PC-3 (cell line): ENCODE results near the gene SNRPA. TPM values are rescaled to one million over a fixed set of nuclear protein-coding genes. Genes with fewer than 3 reads are reported as not detected.

Experiments used
- ATAC-seq: fragments of 200-7000 bp; cut with Tn5 transposase; 2 replicates; pipeline ENCODE4 v1.9.1; 2020; ENCODE audit warnings: mild to moderate bottlenecking, moderate library complexity
- BruUV-seq: library from RNA; stranded (reverse); fragments of 400-500 nt; replicated peaks from 2 replicates; lab custom pipeline; 2021; lab: Mats Ljungman, UMichigan
- CTCF ChIA-PET: fragments of 300-600 bp; sonication (Branson Sonifier 250); formaldehyde crosslinking; loops from one replicate; lab custom pipeline; 2022; ENCODE audit warnings: antibody characterized with exemption; lab: Charles Lee
- POLR2A ChIA-PET: fragments of 300-600 bp; sonication (Branson Sonifier 250); formaldehyde crosslinking; loops from one replicate; lab custom pipeline; 2022; ENCODE audit warnings: antibody characterized with exemption; ENCODE audit not compliant: unreplicated experiment; lab: Charles Lee
- DNase-seq: peaks from one replicate; pipeline ENCODE4 v3.0.0-alpha.2; 2015
- H2AFZ ChIP-seq: fragments of 300-600 bp; sonication (generic); 2 replicates; pipeline ENCODE4 v1.6.0; 2016; ENCODE audit warnings: antibody characterized with exemption, low read length
- H3F3A ChIP-seq: fragments of 300-600 bp; sonication (generic); one replicate; pipeline ENCODE4 v1.6.0; 2017; ENCODE audit warnings: antibody characterized with exemption, low read length, control low read depth, mild to moderate bottlenecking; ENCODE audit not compliant: unreplicated experiment
- H3K27ac ChIP-seq: fragments of 300-600 bp; sonication (generic); 2 replicates; pipeline ENCODE4 v1.5.1; 2016; ENCODE audit warnings: mild to moderate bottlenecking, low read length
- H3K27me3 ChIP-seq: fragments of 300-600 bp; sonication (generic); 2 replicates; pipeline ENCODE4 v1.6.1; 2016; ENCODE audit warnings: low read length, mixed read lengths
- H3K36me3 ChIP-seq: fragments of 300-600 bp; sonication (generic); 2 replicates; pipeline ENCODE4 v1.6.1; 2016; ENCODE audit warnings: low read depth, mixed run types, low read length, mixed read lengths
- H3K4me1 ChIP-seq: fragments of 300-600 bp; sonication (generic); 2 replicates; pipeline ENCODE4 v1.5.1; 2016; ENCODE audit warnings: low read length; ENCODE audit not compliant: insufficient read depth
- H3K4me2 ChIP-seq: fragments of 300-600 bp; sonication (generic); 2 replicates; pipeline ENCODE4 v1.6.0; 2016; ENCODE audit warnings: low read length
- H3K4me3 ChIP-seq: fragments of 300-600 bp; sonication (generic); 2 replicates; pipeline ENCODE4 v1.5.1; 2016; ENCODE audit warnings: mild to moderate bottlenecking, low read length, mixed read lengths
- H3K79me2 ChIP-seq: fragments of 300-600 bp; sonication (generic); 2 replicates; pipeline ENCODE4 v1.6.1; 2017; ENCODE audit warnings: low read length, mixed read lengths
- H3K9ac ChIP-seq: fragments of 300-600 bp; sonication (generic); 2 replicates; pipeline ENCODE4 v1.6.0; 2016; ENCODE audit warnings: mild to moderate bottlenecking, low read length
- H3K9me2 ChIP-seq: fragments of 300-600 bp; sonication (generic); replicated peaks from 2 replicates; pipeline ENCODE4 v1.6.1; 2016; ENCODE audit warnings: mixed run types, low read length, mixed read lengths
- H3K9me3 ChIP-seq: fragments of 300-600 bp; sonication (generic); 2 replicates; pipeline ENCODE4 v1.6.1; 2016; ENCODE audit warnings: low read length, mixed read lengths
- H4K20me1 ChIP-seq: fragments of 300-600 bp; sonication (generic); 2 replicates; pipeline ENCODE4 v1.6.1; 2016; ENCODE audit warnings: low read length, mixed read lengths
- CTCF ChIP-seq: fragments of 300-600 bp; sonication (generic); conservative IDR thresholded peaks from 2 replicates; pipeline ENCODE4 v1.5.1; 2017; ENCODE audit warnings: antibody characterized with exemption, low read depth, mild to moderate bottlenecking, low read length
- EZH2 ChIP-seq: fragments of 300-600 bp; sonication (generic); IDR thresholded peaks from one replicate; pipeline ENCODE4 v1.6.1; 2017; ENCODE audit warnings: antibody characterized with exemption, mild to moderate bottlenecking, low read length; ENCODE audit not compliant: unreplicated experiment
- EZH2phosphoT487 ChIP-seq: fragments of 300-600 bp; sonication (generic); IDR thresholded peaks from 2 replicates; pipeline ENCODE4 v1.6.1; 2018; ENCODE audit warnings: mild to moderate bottlenecking, antibody characterized with exemption, low read length, borderline replicate concordance
- intact Hi-C: fragments of 100-400 bp; cut with micrococcal nuclease; formaldehyde crosslinking; loops from 2 replicates; pipeline ENCODE4 v1.9.0; 2023
- total RNA-seq: library from RNA; depleted of rRNA; stranded (reverse); fragments of >200 nt; gene quantifications from 2 replicates; pipeline ENCODE4 v1.2.3, GENCODE V29; 2014

Gene SNRPA
- total RNA-seq, 1 experiment from 2014 or later, result 243 TPM

DNA sequence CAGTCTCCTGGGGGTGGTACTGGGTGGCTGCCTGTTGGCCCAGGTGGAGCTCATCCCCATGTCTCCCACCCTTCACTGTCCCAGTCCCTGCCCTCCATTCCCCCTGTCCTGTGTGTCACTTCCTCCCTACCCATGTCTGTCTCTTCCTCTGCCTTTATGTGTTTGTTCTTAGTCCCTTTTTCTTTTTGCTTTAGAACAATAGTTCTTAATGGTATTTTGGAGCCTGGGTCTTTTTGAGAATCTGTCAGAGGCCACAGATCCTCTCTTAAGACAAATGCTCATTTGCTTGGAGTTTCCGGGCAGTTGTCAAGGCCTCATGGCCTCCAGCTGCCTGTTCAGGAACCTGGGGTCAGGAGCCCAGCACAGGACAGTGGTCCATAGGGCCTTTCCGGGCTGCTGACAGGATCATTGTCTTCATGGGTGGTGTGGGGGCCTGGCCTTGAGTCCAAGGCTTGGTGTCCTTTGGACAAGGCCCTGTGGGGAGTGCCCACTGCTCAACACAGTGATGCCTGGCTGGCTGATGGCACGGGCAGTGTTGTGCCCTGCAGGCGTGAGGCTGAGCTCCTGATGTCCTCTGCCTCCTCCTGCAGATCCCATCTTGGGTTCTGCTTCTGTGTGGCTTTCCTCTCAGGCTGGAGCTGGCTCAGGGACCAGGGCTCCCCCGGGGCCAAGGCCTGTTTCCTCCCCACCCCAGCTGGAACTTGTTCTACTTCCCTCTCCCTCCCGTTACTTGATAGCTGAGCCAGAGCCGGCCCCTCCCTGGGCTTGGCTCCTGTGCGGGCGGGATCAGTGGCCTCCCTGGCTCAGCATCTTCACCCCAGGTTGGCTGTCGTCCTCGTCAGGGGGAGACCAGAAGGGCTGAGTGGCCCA is 51.5 kb downstream of the SNRPA start:
- no peak for ATAC-seq
- no peak overlapping the region for H3K4me3 ChIP-seq
- POLR2A ChIA-PET, result interaction anchor here (0.5 kb wide), 1 partner anchor 152 kb away, joined by 3 read pairs; no protein-coding TSS in a partner anchor

DNA sequence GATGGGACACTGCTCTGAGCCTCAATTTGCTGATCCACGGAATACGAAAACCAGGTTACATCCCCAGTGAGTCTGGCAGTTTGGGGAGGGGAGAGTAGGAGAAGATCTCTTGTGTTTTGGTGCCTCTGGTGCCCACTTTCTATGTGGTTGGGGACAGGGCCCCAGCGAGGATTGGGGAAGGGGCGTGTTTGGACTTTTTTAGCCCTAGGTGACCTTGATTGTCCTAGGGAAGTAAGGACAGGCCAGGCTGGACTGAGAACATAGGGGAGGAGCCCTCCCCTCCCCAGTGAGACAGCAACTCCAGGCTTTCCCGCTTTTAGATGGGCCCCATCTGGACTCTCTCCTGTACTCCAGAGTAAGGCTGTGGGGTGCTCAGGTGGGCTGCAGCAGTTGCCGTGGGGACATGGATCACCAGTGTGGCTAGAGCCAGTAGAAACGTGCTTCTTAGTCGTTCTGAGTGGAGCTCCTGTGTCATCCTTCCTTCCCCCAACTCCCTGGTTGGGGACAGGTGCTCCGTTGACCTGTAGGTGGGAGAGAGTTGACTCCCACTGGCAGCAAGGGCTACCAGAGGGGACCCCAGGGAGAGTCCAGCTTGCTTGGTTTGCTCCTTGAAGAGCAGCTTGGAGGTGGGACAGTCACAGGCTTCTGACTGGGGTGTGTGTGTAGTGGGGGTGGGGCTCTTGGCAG is 52.3 kb downstream of the SNRPA start:
- ATAC-seq (no peak), DNase-seq (no peak)
- no peaks in the 10 kb centered on the region for H3F3A ChIP-seq
- H4K20me1 ChIP-seq, result peaks cover 15% of the 10 kb centered on the region; the same call in 1 of the 2 replicates
- no peak overlapping the region for H3K27ac ChIP-seq
- CTCF ChIA-PET, result no interaction called here
- no peaks in the 10 kb centered on the region for H3K9me2 ChIP-seq
- H3K4me2 ChIP-seq, result peak overlapping the region; percentile 28
- TF ChIP-seq CTCF (no peak), EZH2 (no peak), EZH2phosphoT487 (no peak)
- no peak overlapping the region for H2AFZ ChIP-seq
- intact Hi-C loops, result no loop called here
- H3K9ac ChIP-seq, result no peak overlapping the region
- no peaks in the 10 kb centered on the region for H3K9me3 ChIP-seq
- BruUV-seq, result no TSS peak
- H3K27me3 ChIP-seq, result no peaks in the 10 kb centered on the region
- H3K4me1 ChIP-seq, result peaks cover 32% of the 10 kb centered on the region
- H3K36me3 ChIP-seq, result peaks cover 2% of the 10 kb centered on the region
- H3K4me3 ChIP-seq, result no peak overlapping the region
- POLR2A ChIA-PET, result no interaction called here
- peaks cover 62% of the 10 kb centered on the region for H3K79me2 ChIP-seq

More for the DNA sequence above, 51.5 kb downstream of the SNRPA start:
- peak overlapping the region; percentile 28 for H3K4me2 ChIP-seq
- DNase-seq, result no peak
- H3K9ac ChIP-seq, result no peak overlapping the region
- H3F3A ChIP-seq, result no peaks in the 10 kb centered on the region
- no peak overlapping the region for H2AFZ ChIP-seq
- peaks cover 62% of the 10 kb centered on the region for H3K79me2 ChIP-seq
- peaks cover 15% of the 10 kb centered on the region; the same call in 1 of the 2 replicates for H4K20me1 ChIP-seq
- H3K9me2 ChIP-seq, result no peaks in the 10 kb centered on the region
- peaks cover 2% of the 10 kb centered on the region for H3K36me3 ChIP-seq
- no peaks in the 10 kb centered on the region for H3K9me3 ChIP-seq
- BruUV-seq, result no TSS peak
- H3K27ac ChIP-seq, result no peak overlapping the region
- intact Hi-C loops, result no loop called here
- H3K4me1 ChIP-seq, result peaks cover 36% of the 10 kb centered on the region
- H3K27me3 ChIP-seq, result no peaks in the 10 kb centered on the region
- no peak for TF ChIP-seq CTCF
- TF ChIP-seq EZH2phosphoT487, result no peak
- TF ChIP-seq EZH2, result no peak
- CTCF ChIA-PET, result no interaction called here
